ENCODE data around the gene USP13.

GRCh38 chr3:179703816-179704215 is 51.0 kb downstream of the USP13 start:
- TF ChIP-seq EGR1 (IDR thresholded peaks at IDR 0.05; ENCODE audit: low read depth in 2 of 2): no peak
- TF ChIP-seq GABPA (IDR thresholded peaks at IDR 0.05 in 1 of 2, conservative IDR thresholded peaks at IDR 0.05 in 1 of 2): no peak
- TF ChIP-seq CTCF (IDR thresholded peaks at IDR 0.05; ENCODE audit: low read depth, low read length, missing input control): no peak
